ENCODE results near the gene KRTAP4-8.
"Not testable (repeated sequence)": the region's sequence is repeated elsewhere in the genome, so short reads cannot be mapped to it uniquely, and the experiment has no call there.

Gene KRTAP4-8

GRCh38 chr17:41123292-41123990, 25.5 kb upstream of the KRTAP4-8 start:
- H2AK5ac ChIP-seq (ENCODE audit: low read length); H4K8ac ChIP-seq (ENCODE audit: low read depth, low read length); H4K5ac ChIP-seq (ENCODE audit: low read length); H3K27me3 ChIP-seq (ENCODE audit: insufficient read depth, low read length, poor library complexity); H3K36me3 ChIP-seq (ENCODE audit: control insufficient read depth, insufficient read depth, low read length); H3K4ac ChIP-seq (ENCODE audit: low read depth, low read length); H3K18ac ChIP-seq (ENCODE audit: low read length); H3K4me1 ChIP-seq (ENCODE audit: control insufficient read depth, low read depth, low read length); H3K27ac ChIP-seq (ENCODE audit: low read depth, low read length); H3K9ac ChIP-seq (ENCODE audit: low read length); H2BK15ac ChIP-seq (replicated peaks; ENCODE audit: low read depth); H3K23ac ChIP-seq (ENCODE audit: low read length); H2BK120ac ChIP-seq (ENCODE audit: low read depth, low read length); DNase-seq; H3K79me2 ChIP-seq (ENCODE audit: control insufficient read depth, insufficient read depth, low read length); H2BK5ac ChIP-seq (ENCODE audit: low read length); H3K4me2 ChIP-seq (ENCODE audit: low read length); H3K79me1 ChIP-seq (ENCODE audit: low read length); H3K56ac ChIP-seq (ENCODE audit: low read length); H3K4me3 ChIP-seq (ENCODE audit: low read length): not testable (repeated sequence)
- no CpG with 5 or more reads among the region's 12 CpGs for WGBS (ENCODE audit: extremely low coverage, insufficient coverage, low lambda C conversion rate)

DNA sequence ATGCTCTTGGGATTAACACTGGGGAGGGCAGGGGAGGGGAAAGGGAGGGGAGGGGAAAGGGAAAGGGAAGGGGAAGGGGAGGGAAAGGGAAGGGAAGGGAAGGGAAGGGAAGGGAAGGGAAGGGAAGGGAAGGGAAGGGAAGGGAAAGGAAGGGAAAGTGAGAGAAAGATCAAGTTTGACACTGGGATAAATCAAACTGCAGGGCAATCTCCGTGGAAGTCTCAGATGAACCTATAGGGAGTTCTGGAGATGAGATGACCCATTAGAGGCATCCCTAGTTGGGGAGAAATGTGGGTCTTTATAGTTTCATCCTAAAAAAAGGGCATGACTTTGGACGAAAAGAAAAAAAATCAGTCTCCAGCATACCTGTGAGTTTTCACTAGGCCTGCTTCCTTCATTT, 23.8 kb upstream of the KRTAP4-8 start:
- H3K23ac ChIP-seq (ENCODE audit: low read length), result no peak overlapping the region
- no peak overlapping the region for H3K4me2 ChIP-seq (ENCODE audit: low read length)
- no peak overlapping the region for H4K5ac ChIP-seq (ENCODE audit: low read length)
- no peaks in the 10 kb centered on the region for H3K36me3 ChIP-seq (ENCODE audit: control insufficient read depth, insufficient read depth, low read length)
- no peak overlapping the region for H3K27ac ChIP-seq (ENCODE audit: low read depth, low read length)
- H3K4ac ChIP-seq (ENCODE audit: low read depth, low read length), result no peak overlapping the region
- WGBS (ENCODE audit: extremely low coverage, insufficient coverage, low lambda C conversion rate), result no CpG with 5 or more reads among the region's 2 CpGs
- H3K79me1 ChIP-seq (ENCODE audit: low read length), result no peaks in the 10 kb centered on the region
- no peak overlapping the region for H2AK5ac ChIP-seq (ENCODE audit: low read length)
- no peak overlapping the region for H3K56ac ChIP-seq (ENCODE audit: low read length)
- H3K4me1 ChIP-seq (ENCODE audit: control insufficient read depth, low read depth, low read length), result no peaks in the 10 kb centered on the region
- H3K4me3 ChIP-seq (ENCODE audit: low read length), result no peak overlapping the region
- H3K9ac ChIP-seq (ENCODE audit: low read length), result no peak overlapping the region
- H3K27me3 ChIP-seq (ENCODE audit: insufficient read depth, low read length, poor library complexity), result no peaks in the 10 kb centered on the region
- DNase-seq, result no peak
- H2BK120ac ChIP-seq (ENCODE audit: low read depth, low read length), result no peak overlapping the region
- H2BK15ac ChIP-seq (replicated peaks; ENCODE audit: low read depth), result no peak overlapping the region
- H4K8ac ChIP-seq (ENCODE audit: low read depth, low read length), result no peak overlapping the region
- H3K79me2 ChIP-seq (ENCODE audit: control insufficient read depth, insufficient read depth, low read length), result no peaks in the 10 kb centered on the region
- H3K18ac ChIP-seq (ENCODE audit: low read length), result no peak overlapping the region
- no peak overlapping the region for H2BK5ac ChIP-seq (ENCODE audit: low read length)

DNA sequence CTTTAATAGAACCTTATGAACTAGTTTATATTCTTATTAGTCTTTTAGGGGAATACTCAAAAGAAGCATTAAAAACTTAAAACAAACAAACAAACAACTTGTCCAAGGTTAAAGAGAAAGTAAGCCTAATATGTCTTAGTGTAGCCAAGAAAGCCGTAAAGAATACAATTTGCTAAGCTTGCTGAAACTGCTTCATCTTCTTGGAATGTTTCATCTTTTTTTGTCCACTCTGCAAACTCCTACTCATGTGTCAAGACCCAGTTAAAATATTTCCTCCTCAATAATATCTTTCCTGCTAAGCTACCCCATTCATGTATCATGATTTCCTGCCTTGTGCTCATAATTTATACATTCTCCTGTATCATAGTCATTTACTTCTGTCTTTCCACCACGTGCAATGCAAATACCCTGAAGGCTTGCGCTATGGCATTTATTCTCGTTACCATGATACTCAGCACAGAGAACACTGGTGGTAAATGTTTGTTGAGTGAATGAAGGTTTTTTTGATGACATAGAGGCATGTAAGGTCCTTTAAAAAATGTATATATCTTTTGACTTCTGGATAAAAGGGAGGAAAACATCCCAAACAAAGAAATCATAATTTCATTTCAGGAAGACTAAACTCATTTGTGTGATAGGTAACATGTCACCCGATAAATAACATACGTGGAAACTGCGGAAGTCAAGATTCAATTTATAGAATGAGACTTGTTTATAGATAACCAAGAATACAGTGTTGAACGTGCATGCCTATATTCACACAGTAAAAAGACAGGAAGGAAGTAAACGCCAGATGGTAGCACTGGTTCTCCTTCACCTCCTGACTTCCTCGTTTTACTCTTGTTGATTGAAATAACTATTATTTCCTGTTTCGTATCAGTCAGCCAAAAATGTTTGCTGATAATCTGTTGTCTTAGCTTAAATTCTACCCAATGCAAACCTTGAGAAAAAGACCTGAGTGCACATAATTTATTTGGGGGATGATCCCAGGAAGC, 22.1 kb upstream of the KRTAP4-8 start:
- not testable (repeated sequence) for H4K8ac ChIP-seq (ENCODE audit: low read depth, low read length); DNase-seq; H2BK5ac ChIP-seq (ENCODE audit: low read length); H3K18ac ChIP-seq (ENCODE audit: low read length); H3K27ac ChIP-seq (ENCODE audit: low read depth, low read length); H2BK15ac ChIP-seq (replicated peaks; ENCODE audit: low read depth); H2BK120ac ChIP-seq (ENCODE audit: low read depth, low read length); H3K27me3 ChIP-seq (ENCODE audit: insufficient read depth, low read length, poor library complexity); H3K23ac ChIP-seq (ENCODE audit: low read length); H2AK5ac ChIP-seq (ENCODE audit: low read length); H3K56ac ChIP-seq (ENCODE audit: low read length); H3K9ac ChIP-seq (ENCODE audit: low read length); H4K5ac ChIP-seq (ENCODE audit: low read length); H3K4me2 ChIP-seq (ENCODE audit: low read length); H3K4me3 ChIP-seq (ENCODE audit: low read length); H3K79me1 ChIP-seq (ENCODE audit: low read length); H3K36me3 ChIP-seq (ENCODE audit: control insufficient read depth, insufficient read depth, low read length); H3K4me1 ChIP-seq (ENCODE audit: control insufficient read depth, low read depth, low read length); H3K4ac ChIP-seq (ENCODE audit: low read depth, low read length); H3K79me2 ChIP-seq (ENCODE audit: control insufficient read depth, insufficient read depth, low read length)
- no CpG with 5 or more reads among the region's 11 CpGs for WGBS (ENCODE audit: extremely low coverage, insufficient coverage, low lambda C conversion rate)

DNA sequence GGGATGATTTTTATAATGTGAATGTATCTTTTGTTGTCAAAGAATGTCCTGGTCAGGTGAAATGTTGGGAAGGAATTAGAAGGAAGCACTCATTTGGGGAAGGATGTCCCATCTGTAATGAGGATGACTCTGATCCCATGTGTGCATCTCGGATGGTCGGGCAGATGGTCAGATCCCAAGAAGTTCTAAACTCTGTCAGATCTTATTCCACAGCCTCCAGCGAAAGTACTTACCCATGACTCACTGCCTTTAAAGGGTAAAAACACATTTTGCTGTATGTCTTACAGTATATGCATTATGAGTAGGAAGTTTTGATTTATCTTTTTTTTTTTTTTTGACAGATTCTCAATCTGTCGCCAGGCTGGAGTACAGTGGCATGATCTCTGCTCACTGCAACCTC, 20.8 kb upstream of the KRTAP4-8 start:
- H4K5ac ChIP-seq (ENCODE audit: low read length), result no peak overlapping the region
- no CpG with 5 or more reads among the region's 4 CpGs for WGBS (ENCODE audit: extremely low coverage, insufficient coverage, low lambda C conversion rate)
- no peak for DNase-seq
- H3K79me1 ChIP-seq (ENCODE audit: low read length), result no peaks in the 10 kb centered on the region
- no peak overlapping the region for H3K4me3 ChIP-seq (ENCODE audit: low read length)
- H3K4ac ChIP-seq (ENCODE audit: low read depth, low read length), result no peak overlapping the region
- H4K8ac ChIP-seq (ENCODE audit: low read depth, low read length), result no peak overlapping the region
- no peaks in the 10 kb centered on the region for H3K4me1 ChIP-seq (ENCODE audit: control insufficient read depth, low read depth, low read length)
- no peak overlapping the region for H3K4me2 ChIP-seq (ENCODE audit: low read length)
- H3K36me3 ChIP-seq (ENCODE audit: control insufficient read depth, insufficient read depth, low read length), result no peaks in the 10 kb centered on the region
- no peak overlapping the region for H3K27ac ChIP-seq (ENCODE audit: low read depth, low read length)
- no peak overlapping the region for H3K56ac ChIP-seq (ENCODE audit: low read length)
- H3K9ac ChIP-seq (ENCODE audit: low read length), result no peak overlapping the region
- H3K18ac ChIP-seq (ENCODE audit: low read length), result no peak overlapping the region
- no peak overlapping the region for H2AK5ac ChIP-seq (ENCODE audit: low read length)
- H3K27me3 ChIP-seq (ENCODE audit: insufficient read depth, low read length, poor library complexity), result no peaks in the 10 kb centered on the region
- H2BK15ac ChIP-seq (replicated peaks; ENCODE audit: low read depth), result no peak overlapping the region
- H3K23ac ChIP-seq (ENCODE audit: low read length), result no peak overlapping the region
- no peak overlapping the region for H2BK120ac ChIP-seq (ENCODE audit: low read depth, low read length)
- no peaks in the 10 kb centered on the region for H3K79me2 ChIP-seq (ENCODE audit: control insufficient read depth, insufficient read depth, low read length)
- no peak overlapping the region for H2BK5ac ChIP-seq (ENCODE audit: low read length)

- not testable (repeated sequence) for H2AK5ac ChIP-seq (ENCODE audit: low read length); H4K8ac ChIP-seq (ENCODE audit: low read depth, low read length); H3K36me3 ChIP-seq (ENCODE audit: control insufficient read depth, insufficient read depth, low read length); DNase-seq; H2BK120ac ChIP-seq (ENCODE audit: low read depth, low read length); H3K4me1 ChIP-seq (ENCODE audit: control insufficient read depth, low read depth, low read length); H2BK15ac ChIP-seq (replicated peaks; ENCODE audit: low read depth); H3K23ac ChIP-seq (ENCODE audit: low read length); H3K79me1 ChIP-seq (ENCODE audit: low read length); H2BK5ac ChIP-seq (ENCODE audit: low read length); H3K27me3 ChIP-seq (ENCODE audit: insufficient read depth, low read length, poor library complexity); H3K4ac ChIP-seq (ENCODE audit: low read depth, low read length); H3K9ac ChIP-seq (ENCODE audit: low read length); H3K27ac ChIP-seq (ENCODE audit: low read depth, low read length); H4K5ac ChIP-seq (ENCODE audit: low read length); H3K56ac ChIP-seq (ENCODE audit: low read length); H3K4me3 ChIP-seq (ENCODE audit: low read length); H3K79me2 ChIP-seq (ENCODE audit: control insufficient read depth, insufficient read depth, low read length); H3K18ac ChIP-seq (ENCODE audit: low read length); H3K4me2 ChIP-seq (ENCODE audit: low read length)
- no CpG with 5 or more reads among the region's 10 CpGs for WGBS (ENCODE audit: extremely low coverage, insufficient coverage, low lambda C conversion rate)
Observed at GRCh38 chr17:41117846-41118386, 20.0 kb upstream of the KRTAP4-8 start, which contains the start of gene KRTAP4-11. TSS of gene KRTAP4-11 (minus strand) at chr17:41118373. CDS start at chr17:41118315, 58 bp downstream.

All from mesendoderm (in vitro differentiated cells).